GM23248 (cell line): ENCODE results near the gene CRTAC1. TPM values are rescaled to one million over a fixed set of nuclear protein-coding genes. Genes with fewer than 3 reads are reported as not detected.

Source experiments
- DNase-seq: peaks from one replicate; pipeline ENCODE4 v3.0.0-alpha.2; 2015
- H2AFZ ChIP-seq: fragments of 200-600 bp; sonication (generic); 2 replicates; pipeline ENCODE4 v1.6.1; 2016; ENCODE audit warnings: antibody characterized with exemption
- H3F3A ChIP-seq: fragments of 200-600 bp; sonication (generic); 2 replicates; pipeline ENCODE4 v1.6.1; 2016; ENCODE audit warnings: mild to moderate bottlenecking, antibody characterized with exemption, mixed run types; ENCODE audit not compliant: insufficient read depth
- H3K27ac ChIP-seq: fragments of 200-600 bp; sonication (generic); 2 replicates; pipeline ENCODE4 v1.5.1; 2016; ENCODE audit warnings: mild to moderate bottlenecking
- H3K27me3 ChIP-seq: fragments of 200-600 bp; sonication (generic); replicated peaks from 2 replicates; pipeline ENCODE4 v1.6.1; 2016; ENCODE audit warnings: mild to moderate bottlenecking; ENCODE audit not compliant: insufficient read depth
- H3K36me3 ChIP-seq: fragments of 200-600 bp; sonication (generic); 2 replicates; pipeline ENCODE4 v1.6.1; 2016; ENCODE audit warnings: low read depth, mild to moderate bottlenecking
- H3K4me1 ChIP-seq: fragments of 200-600 bp; sonication (generic); 2 replicates; pipeline ENCODE4 v1.6.1; 2016; ENCODE audit warnings: mild to moderate bottlenecking; ENCODE audit not compliant: insufficient read depth
- H3K4me2 ChIP-seq: fragments of 200-600 bp; sonication (generic); one replicate; pipeline ENCODE4 v1.6.1; 2016; ENCODE audit warnings: mild to moderate bottlenecking; ENCODE audit not compliant: unreplicated experiment
- H3K4me3 ChIP-seq: fragments of 200-600 bp; sonication (generic); 2 replicates; pipeline ENCODE4 v1.5.1; 2016; ENCODE audit warnings: mild to moderate bottlenecking
- H3K79me2 ChIP-seq: fragments of 200-600 bp; sonication (generic); 2 replicates; pipeline ENCODE4 v1.6.1; 2016; ENCODE audit warnings: mild to moderate bottlenecking; ENCODE audit not compliant: insufficient read depth
- H3K9ac ChIP-seq: fragments of 200-600 bp; sonication (generic); 2 replicates; pipeline ENCODE4 v1.6.1; 2016; ENCODE audit warnings: mild to moderate bottlenecking
- H3K9me2 ChIP-seq: fragments of 200-600 bp; sonication (generic); 2 replicates; pipeline ENCODE4 v1.6.1; 2016; ENCODE audit warnings: mixed run types, mild to moderate bottlenecking, moderate library complexity; ENCODE audit not compliant: insufficient read depth
- H3K9me3 ChIP-seq: fragments of 200-600 bp; sonication (generic); one replicate; pipeline ENCODE4 v1.6.1; 2017; ENCODE audit warnings: low read depth
- H4K20me1 ChIP-seq: fragments of 200-600 bp; sonication (generic); 2 replicates; pipeline ENCODE4 v1.6.0; 2016; ENCODE audit not compliant: insufficient read depth
- EZH2 ChIP-seq: fragments of 200-600 bp; sonication (generic); IDR thresholded peaks from 2 replicates; pipeline ENCODE4 v1.6.1; 2018; ENCODE audit warnings: antibody characterized with exemption, mild to moderate bottlenecking; ENCODE audit not compliant: insufficient read depth, poor library complexity, severe bottlenecking
- EZH2phosphoT487 ChIP-seq: fragments of 200-600 bp; sonication (generic); IDR thresholded peaks from 2 replicates; pipeline ENCODE4 v1.6.1; 2018; ENCODE audit warnings: antibody characterized with exemption, moderate library complexity, mild to moderate bottlenecking, low read depth; ENCODE audit not compliant: insufficient read depth
- WGBS, 2 experiments: methylation state at CpG; one replicate each; pipeline ENCODE4 v1.1.6; 2015 to 2017; ENCODE audit warnings: low lambda C conversion rate in 2 of 2, low coverage in 1 of 2; ENCODE audit errors: missing lambda C conversion rate in 2 of 2; 5-methylcytosine and 5-hydroxymethylcytosine counted together
- in situ Hi-C: fragments of 300-500 bp; cut with MboI; formaldehyde crosslinking; loops from 2 replicates; pipeline ENCODE4 v1.15.0; 2020
- polyA plus RNA-seq: library from polyadenylated mRNA; unstranded; fragments of >200 nt; fragmentation: Nextera tagmentation; extraction: Ambion mirVana; gene quantifications from 2 replicates; pipeline ENCODE4 v1.2.1, GENCODE V29; 2016
- total RNA-seq: library from RNA; depleted of rRNA; stranded (reverse); fragments of >200 nt; shearing (Covaris generic); gene quantifications from 2 replicates; pipeline ENCODE4 v1.2.3, GENCODE V29; 2014

Gene CRTAC1
- total and polyA plus RNA-seq, 2 experiments from 2014 or later: not detected

GRCh38 chr10:97920865-97921264 is 109.6 kb downstream of the CRTAC1 start:
- no peaks in the 10 kb centered on the region for H3F3A ChIP-seq
- no peaks in the 10 kb centered on the region for H4K20me1 ChIP-seq
- no peak overlapping the region for H3K4me3 ChIP-seq
- no peaks in the 10 kb centered on the region for H3K4me1 ChIP-seq
- H3K9me3 ChIP-seq: no peaks in the 10 kb centered on the region
- H3K27me3 ChIP-seq: peaks cover 41% of the 10 kb centered on the region
- no peak for DNase-seq
- no peak overlapping the region for H3K9ac ChIP-seq
- no peaks in the 10 kb centered on the region for H3K36me3 ChIP-seq
- H3K4me2 ChIP-seq: no peak overlapping the region
- WGBS, 2 experiments: 26 to 34% methylated on average over 4 of the region's 4 CpGs
- no peak overlapping the region for H2AFZ ChIP-seq
- TF ChIP-seq EZH2 (no peak), EZH2phosphoT487 (no peak)
- H3K9me2 ChIP-seq: no peaks in the 10 kb centered on the region
- H3K79me2 ChIP-seq: no peaks in the 10 kb centered on the region
- H3K27ac ChIP-seq: no peak overlapping the region
- in situ Hi-C loops: no loop called here

GRCh38 chr10:97919012-97919411 is 111.4 kb downstream of the CRTAC1 start:
- no peaks in the 10 kb centered on the region for H3F3A ChIP-seq
- no peak overlapping the region for H3K4me3 ChIP-seq
- DNase-seq: no peak
- no peaks in the 10 kb centered on the region for H3K79me2 ChIP-seq
- no peak overlapping the region for H3K9ac ChIP-seq
- H3K27me3 ChIP-seq: peaks cover 47% of the 10 kb centered on the region
- no peaks in the 10 kb centered on the region for H3K36me3 ChIP-seq
- no peak overlapping the region for H2AFZ ChIP-seq
- no peaks in the 10 kb centered on the region for H4K20me1 ChIP-seq
- H3K27ac ChIP-seq: no peak overlapping the region
- in situ Hi-C loops: loop anchor here (10.0 kb wide), 1 partner anchor 126 kb away; no protein-coding TSS in a partner anchor
- no peaks in the 10 kb centered on the region for H3K4me1 ChIP-seq
- H3K9me3 ChIP-seq: no peaks in the 10 kb centered on the region
- no peak for TF ChIP-seq EZH2phosphoT487
- TF ChIP-seq EZH2: no peak
- H3K9me2 ChIP-seq: no peaks in the 10 kb centered on the region
- H3K4me2 ChIP-seq: no peak overlapping the region
- 19 to 22% methylated on average over 3 of the region's 3 CpGs for WGBS, 2 experiments

GRCh38 chr10:97916586-97916985 is 113.8 kb downstream of the CRTAC1 start:
- Histone ChIP-seq H3K4me2 (no peak overlapping the region), H3K4me1 (no peaks in the 10 kb centered on the region), H3F3A (no peaks in the 10 kb centered on the region), H3K36me3 (no peaks in the 10 kb centered on the region), H4K20me1 (no peaks in the 10 kb centered on the region), H2AFZ (no peak overlapping the region), H3K79me2 (no peaks in the 10 kb centered on the region), H3K27ac (no peak overlapping the region), H3K4me3 (no peak overlapping the region), H3K27me3 (peaks cover 51% of the 10 kb centered on the region), H3K9me3 (no peaks in the 10 kb centered on the region), H3K9me2 (no peaks in the 10 kb centered on the region), H3K9ac (no peak overlapping the region)
- DNase-seq: peak; percentile 49
- in situ Hi-C loops: loop anchor here (10.0 kb wide), 1 partner anchor 128 kb away; no protein-coding TSS in a partner anchor
- 3% methylated on average over 4 of the region's 4 CpGs for WGBS, 2 experiments
- TF ChIP-seq EZH2phosphoT487 (no peak), EZH2 (no peak)

- Histone ChIP-seq H2AFZ (no peak overlapping the region), H3K4me2 (no peak overlapping the region), H3K79me2 (no peaks in the 10 kb centered on the region), H3K4me1 (no peaks in the 10 kb centered on the region), H3K36me3 (no peaks in the 10 kb centered on the region), H4K20me1 (no peaks in the 10 kb centered on the region), H3K9me3 (no peaks in the 10 kb centered on the region), H3K27ac (no peak overlapping the region), H3K27me3 (peaks cover 55% of the 10 kb centered on the region), H3F3A (no peaks in the 10 kb centered on the region), H3K9me2 (no peaks in the 10 kb centered on the region), H3K4me3 (no peak overlapping the region), H3K9ac (no peak overlapping the region)
- in situ Hi-C loops: loop anchor here (10.0 kb wide), 1 partner anchor 129 kb away; no protein-coding TSS in a partner anchor
- DNase-seq: no peak
- 42 to 46% methylated on average over 16 to 21 of the region's 21 CpGs for WGBS, 2 experiments
- TF ChIP-seq EZH2 (no peak), EZH2phosphoT487 (no peak)
These were observed 114.9 kb downstream of the CRTAC1 start for GRCh38 chr10:97915346-97916131.
